Stomach (tissue), 4 donors: ENCODE results near the gene TLE7.

Source experiments
- CTCF ChIP-seq, 7 experiments: fragments of 450-650 bp in 4 of 7; fragments of 200-600 bp in 3 of 7; sonication (generic) in 3 of 7; IDR thresholded peaks; one replicate each; pipeline ENCODE4 v1.5.1; 2016 to 2019; ENCODE audit warnings: antibody characterized with exemption in 7 of 7, control low read depth in 2 of 7, mild to moderate bottlenecking in 1 of 7
- EP300 ChIP-seq: sonication (generic); formaldehyde crosslinking; IDR thresholded peaks from one replicate; pipeline ENCODE4 v1.6.1; 2017; ENCODE audit warnings: antibody characterized with exemption
- POLR2A ChIP-seq, 4 donors: fragments of 450-650 bp; IDR thresholded peaks; one replicate each; pipeline ENCODE4 v1.6.1; 2016; ENCODE audit warnings: antibody characterized with exemption in 4 of 4, control low read depth in 2 of 4, mild to moderate bottlenecking in 1 of 4, moderate library complexity in 1 of 4
- POLR2AphosphoS5 ChIP-seq, 3 donors: sonication (generic); formaldehyde crosslinking; IDR thresholded peaks; one replicate each; pipeline ENCODE4 v1.6.1; 2016; ENCODE audit warnings: antibody characterized with exemption in 3 of 3

- TF ChIP-seq CTCF (IDR thresholded peaks at IDR 0.05), result no peak
- no peak for TF ChIP-seq EP300
- no peak for TF ChIP-seq POLR2A (IDR thresholded peaks at IDR 0.05)
- TF ChIP-seq POLR2AphosphoS5 (IDR thresholded peaks at IDR 0.05), result no peak
These were observed 13.5 kb downstream of the TLE7 start for GRCh38 chr16:71428385-71428784.
